Ovary (tissue), 9 donors: ENCODE measurements around the gene KCNMB2. TPM values are rescaled to one million over a fixed set of nuclear protein-coding genes. Genes with fewer than 3 reads are reported as not detected.

Experiments
- DNase-seq, 5 donors: peaks; one replicate each; pipeline ENCODE4 v3.0.0-alpha.2; 2019 to 2020
- H3K27ac ChIP-seq, 2 donors: fragments of 200-600 bp; one replicate each; pipeline versions ENCODE4 v1.5.1 to v1.8.0; 2019 to 2022
- H3K27me3 ChIP-seq: fragments of 200-600 bp; one replicate; pipeline ENCODE4 v1.8.0; 2022
- H3K36me3 ChIP-seq: fragments of 200-600 bp; sonication (generic); one replicate; pipeline ENCODE4 v1.5.1; 2019
- H3K4me1 ChIP-seq: one replicate; pipeline ENCODE4 v1.8.1; 2013; ENCODE audit warnings: mild to moderate bottlenecking, moderate library complexity; ENCODE audit not compliant: insufficient read depth
- H3K4me3 ChIP-seq: fragments of 200-600 bp; sonication (generic); one replicate; pipeline ENCODE4 v1.5.1; 2017
- H3K9me3 ChIP-seq, 2 donors: fragments of 200-600 bp in 1 of 2; sonication (generic) in 1 of 2; one replicate each; pipeline versions ENCODE4 v1.5.1 to v1.8.1; 2013 to 2019; ENCODE audit warnings: mild to moderate bottlenecking in 1 of 2, moderate library complexity in 1 of 2
- EP300 ChIP-seq: sonication (generic); formaldehyde crosslinking; IDR thresholded peaks from one replicate; pipeline ENCODE4 v1.6.1; 2017; ENCODE audit warnings: antibody characterized with exemption
- POLR2A ChIP-seq: fragments of 450-650 bp; IDR thresholded peaks from one replicate; pipeline ENCODE4 v1.6.1; 2017; ENCODE audit warnings: antibody characterized with exemption, mild to moderate bottlenecking, moderate library complexity
- WGBS, 3 donors: extraction: QIAGEN DNeasy Blood & Tissue Kit in 1 of 3; methylation state at CpG; one replicate each; pipeline versions ENCODE4 v1.1.5 to v1.1.7; 2013 to 2017; 5-methylcytosine and 5-hydroxymethylcytosine counted together
- intact Hi-C, 4 donors: fragments of 100-400 bp; cut with DNase I; formaldehyde crosslinking; loops; one replicate each; pipeline versions ENCODE4 v1.11.0 to v1.15.1; 2022 to 2023
- polyA plus RNA-seq, 2 donors: library from polyadenylated mRNA; stranded (reverse); fragments of 200-250 nt in 1 of 2; fragments of 350-450 nt in 1 of 2; fragmentation: Illumina TruSeq in 1 of 2; extraction: RNeasy Lipid Tissue Mini Kit (QIAGEN cat#74804) in 1 of 2; gene quantifications; one replicate each; pipeline ENCODE4 v1.2.3, GENCODE V29; 2013 to 2014
- total RNA-seq, 7 donors: library from RNA; depleted of rRNA in 2 of 7; stranded (reverse); fragments of >200 nt in 2 of 7; fragmentation: NEBNext Ultra II Directional in 3 of 7; extraction: Animal tissue kit (Norgen Biotek cat#: 25700) in 3 of 7; gene quantifications; one replicate each; pipeline versions ENCODE4 v1.1.0 to v1.2.4, GENCODE V29; 2016 to 2023
- TF ChIP-seq, protein P1 (sequence below), 3 donors: fragments of 450-650 bp in 2 of 3; fragments of 200-600 bp in 1 of 3; IDR thresholded peaks; one replicate each; pipeline versions ENCODE4 v1.5.1 to v1.8.0; 2016 to 2022; ENCODE audit warnings: antibody characterized with exemption in 3 of 3, mild to moderate bottlenecking in 1 of 3
- donor health status: DM: no; HTN: no; CAD: no; lungs with moderate emphysema.
- donor health status: DM: no; HTN: no; CAD: no.
- donor health status: Bipolar disorder and iron deficiency.
- donor health status: DM: yes; HTN: yes; CAD: no.
- donor health status: DM: no; HTN: no; CAD: no.
- donor health status: DM: yes; HTN: yes; CAD: no.

Gene KCNMB2
- total and polyA plus RNA-seq, 9 donors = 5.7 to 11.6 (median 7.5) TPM

GRCh38 chr3:178492491-178492890 is 43.7 kb upstream of the KCNMB2 start:
- Histone ChIP-seq H3K4me1 (no peaks in the 10 kb centered on the region), H3K9me3 (no peaks in the 10 kb centered on the region), H3K27me3 (no peaks in the 10 kb centered on the region), H3K36me3 (no peaks in the 10 kb centered on the region), H3K27ac (no peak overlapping the region), H3K4me3 (no peak overlapping the region)
- DNase-seq = no peak
- intact Hi-C loops = no loop called here
- no peak for TF ChIP-seq EP300
- TF ChIP-seq, protein P1, sequence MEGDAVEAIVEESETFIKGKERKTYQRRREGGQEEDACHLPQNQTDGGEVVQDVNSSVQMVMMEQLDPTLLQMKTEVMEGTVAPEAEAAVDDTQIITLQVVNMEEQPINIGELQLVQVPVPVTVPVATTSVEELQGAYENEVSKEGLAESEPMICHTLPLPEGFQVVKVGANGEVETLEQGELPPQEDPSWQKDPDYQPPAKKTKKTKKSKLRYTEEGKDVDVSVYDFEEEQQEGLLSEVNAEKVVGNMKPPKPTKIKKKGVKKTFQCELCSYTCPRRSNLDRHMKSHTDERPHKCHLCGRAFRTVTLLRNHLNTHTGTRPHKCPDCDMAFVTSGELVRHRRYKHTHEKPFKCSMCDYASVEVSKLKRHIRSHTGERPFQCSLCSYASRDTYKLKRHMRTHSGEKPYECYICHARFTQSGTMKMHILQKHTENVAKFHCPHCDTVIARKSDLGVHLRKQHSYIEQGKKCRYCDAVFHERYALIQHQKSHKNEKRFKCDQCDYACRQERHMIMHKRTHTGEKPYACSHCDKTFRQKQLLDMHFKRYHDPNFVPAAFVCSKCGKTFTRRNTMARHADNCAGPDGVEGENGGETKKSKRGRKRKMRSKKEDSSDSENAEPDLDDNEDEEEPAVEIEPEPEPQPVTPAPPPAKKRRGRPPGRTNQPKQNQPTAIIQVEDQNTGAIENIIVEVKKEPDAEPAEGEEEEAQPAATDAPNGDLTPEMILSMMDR (IDR thresholded peaks at IDR 0.05) = no peak
- TF ChIP-seq POLR2A = no peak
- 62 to 93% (median 71%) methylated on average over 3 of the region's 3 CpGs for WGBS, 3 donors

DNA sequence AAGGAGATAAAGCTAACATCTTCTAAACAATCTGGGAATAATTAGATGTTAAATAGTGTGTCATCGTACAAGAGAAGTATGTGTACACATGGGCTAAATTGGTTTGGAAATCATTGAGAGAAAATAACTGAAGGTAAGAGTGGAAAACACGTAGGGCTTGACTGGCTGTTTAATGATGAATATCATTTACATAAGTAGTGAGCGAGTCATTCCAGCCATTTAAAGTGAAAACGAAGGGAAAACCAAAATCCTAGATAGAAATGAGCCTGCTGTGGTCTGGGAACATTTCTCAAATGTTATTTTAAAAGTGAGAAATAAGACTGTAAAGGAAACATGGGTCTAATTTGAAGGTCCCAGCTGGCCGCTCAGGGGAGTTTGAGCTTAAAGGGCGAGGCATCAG is 41.9 kb upstream of the KCNMB2 start:
- no peak for DNase-seq
- no peak for TF ChIP-seq EP300
- TF ChIP-seq, protein P1 (IDR thresholded peaks at IDR 0.05) = no peak
- TF ChIP-seq POLR2A = no peak
- 67 to 73% (median 71%) methylated on average over 6 of the region's 6 CpGs for WGBS, 3 donors
- Histone ChIP-seq H3K36me3 (no peaks in the 10 kb centered on the region), H3K4me1 (no peaks in the 10 kb centered on the region), H3K27me3 (no peaks in the 10 kb centered on the region), H3K9me3 (no peaks in the 10 kb centered on the region), H3K27ac (no peak overlapping the region), H3K4me3 (no peak overlapping the region)
- intact Hi-C loops = no loop called here

DNA sequence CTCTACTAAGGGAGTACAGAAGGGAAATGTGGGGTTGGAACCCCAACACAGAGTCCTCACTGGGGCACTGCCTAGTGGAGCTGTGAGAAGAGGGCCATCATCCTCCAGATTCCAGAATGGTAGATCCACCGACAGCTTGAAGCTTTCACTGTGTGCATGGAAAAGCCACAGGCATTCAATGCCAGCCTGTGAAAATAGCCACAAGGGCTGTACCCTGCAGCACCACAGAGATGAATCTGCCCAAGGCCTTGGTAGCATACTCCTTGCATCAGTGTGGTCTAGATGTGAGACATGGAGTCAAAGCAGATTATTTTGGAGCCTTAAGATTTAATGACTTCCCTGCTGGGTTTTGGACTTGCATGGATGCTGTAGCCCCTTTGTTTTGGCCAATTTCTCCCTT is 39.3 kb upstream of the KCNMB2 start:
- TF ChIP-seq EP300 = no peak
- TF ChIP-seq, protein P1 (IDR thresholded peaks at IDR 0.05) = no peak
- no peak for TF ChIP-seq POLR2A
- no peak overlapping the region for H3K27ac ChIP-seq
- intact Hi-C loops = no loop called here
- no peaks in the 10 kb centered on the region for H3K4me1 ChIP-seq
- no peaks in the 10 kb centered on the region for H3K36me3 ChIP-seq
- no peaks in the 10 kb centered on the region for H3K27me3 ChIP-seq
- H3K9me3 ChIP-seq = no peaks in the 10 kb centered on the region
- H3K4me3 ChIP-seq = no peak overlapping the region
- WGBS, 3 donors = 94 to 100% (median 98%) methylated on average over 1 of the region's 1 CpG
- DNase-seq = no peak

DNA sequence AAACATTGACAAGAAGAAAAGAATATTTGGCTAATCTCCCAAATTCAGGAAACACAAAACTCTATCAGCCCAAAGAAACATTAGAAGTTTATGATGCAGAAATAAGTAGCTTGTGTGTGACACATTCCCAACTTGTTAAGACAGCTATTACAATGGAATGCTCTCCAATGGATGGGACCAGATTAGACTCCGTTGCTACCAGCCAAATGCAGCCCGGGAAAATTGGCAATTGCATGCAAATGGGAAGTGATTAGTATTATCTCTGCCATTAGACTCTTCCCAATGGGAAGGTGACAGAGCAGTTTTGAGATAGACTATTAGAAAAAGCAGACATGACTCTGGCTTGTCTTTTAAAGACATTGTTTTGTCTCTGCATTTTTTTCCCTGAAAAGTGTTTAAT is 37.4 kb upstream of the KCNMB2 start:
- H3K27me3 ChIP-seq = no peaks in the 10 kb centered on the region
- DNase-seq = no peak
- intact Hi-C loops = no loop called here
- H3K4me3 ChIP-seq = no peak overlapping the region
- TF ChIP-seq, protein P1 (IDR thresholded peaks at IDR 0.05) = no peak
- TF ChIP-seq POLR2A (no peak), EP300 (no peak)
- H3K36me3 ChIP-seq = no peaks in the 10 kb centered on the region
- H3K27ac ChIP-seq = no peak overlapping the region
- WGBS, 3 donors = 35 to 45% (median 37%) methylated on average over 2 of the region's 2 CpGs
- no peaks in the 10 kb centered on the region for H3K9me3 ChIP-seq
- no peaks in the 10 kb centered on the region for H3K4me1 ChIP-seq

DNA sequence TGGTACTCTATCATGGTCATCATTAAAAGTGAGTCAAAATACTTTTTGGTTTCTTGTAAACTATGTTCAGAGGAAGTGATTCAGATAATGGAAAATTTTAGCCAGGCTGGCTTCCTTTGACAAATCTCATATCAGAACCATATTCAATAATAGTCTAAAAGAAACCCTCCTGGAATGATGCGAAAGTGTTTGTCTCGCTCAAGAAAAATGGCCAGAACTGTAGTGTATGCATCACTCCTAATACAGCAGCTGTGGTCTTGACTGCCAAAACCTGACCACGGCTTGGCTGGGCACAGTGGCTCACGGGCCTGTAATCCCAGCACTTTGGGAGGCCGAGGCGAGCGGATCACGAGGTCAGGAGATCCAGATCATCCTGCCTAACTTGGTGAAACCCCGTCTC is 35.6 kb upstream of the KCNMB2 start:
- no peaks in the 10 kb centered on the region for H3K9me3 ChIP-seq

More for the DNA sequence above, 35.6 kb upstream of the KCNMB2 start:
- TF ChIP-seq POLR2A (no peak), EP300 (no peak)
- TF ChIP-seq, protein P1 (IDR thresholded peaks at IDR 0.05) = no peak
- no peak for DNase-seq
- Histone ChIP-seq H3K27ac (no peak overlapping the region), H3K4me1 (no peaks in the 10 kb centered on the region), H3K36me3 (no peaks in the 10 kb centered on the region), H3K4me3 (no peak overlapping the region), H3K27me3 (no peaks in the 10 kb centered on the region)
- 89 to 94% (median 92%) methylated on average over 9 of the region's 9 CpGs for WGBS, 3 donors
- intact Hi-C loops = no loop called here
